ENCODE data around the gene LOXHD1. TPM values are rescaled to one million over a fixed set of nuclear protein-coding genes. Genes with fewer than 3 reads are reported as not detected.

Gene LOXHD1, protein sequence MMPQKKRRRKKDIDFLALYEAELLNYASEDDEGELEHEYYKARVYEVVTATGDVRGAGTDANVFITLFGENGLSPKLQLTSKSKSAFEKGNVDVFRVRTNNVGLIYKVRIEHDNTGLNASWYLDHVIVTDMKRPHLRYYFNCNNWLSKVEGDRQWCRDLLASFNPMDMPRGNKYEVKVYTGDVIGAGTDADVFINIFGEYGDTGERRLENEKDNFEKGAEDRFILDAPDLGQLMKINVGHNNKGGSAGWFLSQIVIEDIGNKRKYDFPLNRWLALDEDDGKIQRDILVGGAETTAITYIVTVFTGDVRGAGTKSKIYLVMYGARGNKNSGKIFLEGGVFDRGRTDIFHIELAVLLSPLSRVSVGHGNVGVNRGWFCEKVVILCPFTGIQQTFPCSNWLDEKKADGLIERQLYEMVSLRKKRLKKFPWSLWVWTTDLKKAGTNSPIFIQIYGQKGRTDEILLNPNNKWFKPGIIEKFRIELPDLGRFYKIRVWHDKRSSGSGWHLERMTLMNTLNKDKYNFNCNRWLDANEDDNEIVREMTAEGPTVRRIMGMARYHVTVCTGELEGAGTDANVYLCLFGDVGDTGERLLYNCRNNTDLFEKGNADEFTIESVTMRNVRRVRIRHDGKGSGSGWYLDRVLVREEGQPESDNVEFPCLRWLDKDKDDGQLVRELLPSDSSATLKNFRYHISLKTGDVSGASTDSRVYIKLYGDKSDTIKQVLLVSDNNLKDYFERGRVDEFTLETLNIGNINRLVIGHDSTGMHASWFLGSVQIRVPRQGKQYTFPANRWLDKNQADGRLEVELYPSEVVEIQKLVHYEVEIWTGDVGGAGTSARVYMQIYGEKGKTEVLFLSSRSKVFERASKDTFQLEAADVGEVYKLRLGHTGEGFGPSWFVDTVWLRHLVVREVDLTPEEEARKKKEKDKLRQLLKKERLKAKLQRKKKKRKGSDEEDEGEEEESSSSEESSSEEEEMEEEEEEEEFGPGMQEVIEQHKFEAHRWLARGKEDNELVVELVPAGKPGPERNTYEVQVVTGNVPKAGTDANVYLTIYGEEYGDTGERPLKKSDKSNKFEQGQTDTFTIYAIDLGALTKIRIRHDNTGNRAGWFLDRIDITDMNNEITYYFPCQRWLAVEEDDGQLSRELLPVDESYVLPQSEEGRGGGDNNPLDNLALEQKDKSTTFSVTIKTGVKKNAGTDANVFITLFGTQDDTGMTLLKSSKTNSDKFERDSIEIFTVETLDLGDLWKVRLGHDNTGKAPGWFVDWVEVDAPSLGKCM (N-terminal part only)
- total RNA-seq = 1 to 10 TPM in 1 of 4 donors, under 1 TPM in 3; 0.33 to 3.2 (median 0.65) TPM

DNA sequence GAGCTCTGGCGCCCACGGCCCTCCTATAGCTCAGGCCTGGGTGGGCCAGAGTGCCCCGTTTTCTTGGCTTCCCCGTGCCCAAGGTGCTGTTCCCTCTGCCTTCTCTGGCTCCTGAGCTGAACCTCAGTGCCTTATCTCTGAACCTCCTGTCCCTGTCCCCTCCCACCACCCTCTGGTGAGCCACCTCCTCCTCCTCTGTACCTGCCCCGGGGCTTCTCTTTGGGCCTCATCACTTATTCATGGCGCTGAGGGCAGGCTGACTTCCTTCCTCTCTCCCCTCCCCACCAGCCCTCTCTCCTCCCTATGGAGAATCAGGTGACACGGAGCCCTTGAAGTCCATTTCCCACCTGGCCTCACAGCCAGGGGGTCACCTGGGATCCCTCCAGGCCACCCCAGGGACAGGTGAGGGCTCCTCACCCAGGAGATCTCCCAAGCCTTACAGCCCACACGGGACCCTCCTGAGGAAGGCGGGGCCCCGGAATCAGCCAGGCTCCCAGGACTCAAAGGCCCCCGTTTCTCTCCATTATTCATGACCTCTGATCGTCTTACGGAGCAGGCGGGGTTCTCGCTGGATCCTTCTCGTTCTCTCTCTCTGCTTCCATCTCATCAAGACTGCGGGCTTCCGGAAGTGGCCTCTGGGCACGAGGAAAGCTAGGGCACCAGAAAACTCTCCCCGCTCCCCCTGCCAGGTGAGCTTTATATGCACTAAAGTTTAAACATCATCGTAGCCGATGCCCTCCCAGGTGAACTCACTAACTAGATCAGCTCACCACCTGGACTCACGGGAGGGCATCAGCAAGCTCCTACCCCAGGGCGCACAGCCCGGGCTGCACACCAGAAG, at the start of gene LOXHD1:
TSS of gene LOXHD1 (minus strand) at position 106 of the 841 bp plus-strand sequence. CDS start 187 bp downstream, outside the sequence.
- TF ChIP-seq, protein P1, sequence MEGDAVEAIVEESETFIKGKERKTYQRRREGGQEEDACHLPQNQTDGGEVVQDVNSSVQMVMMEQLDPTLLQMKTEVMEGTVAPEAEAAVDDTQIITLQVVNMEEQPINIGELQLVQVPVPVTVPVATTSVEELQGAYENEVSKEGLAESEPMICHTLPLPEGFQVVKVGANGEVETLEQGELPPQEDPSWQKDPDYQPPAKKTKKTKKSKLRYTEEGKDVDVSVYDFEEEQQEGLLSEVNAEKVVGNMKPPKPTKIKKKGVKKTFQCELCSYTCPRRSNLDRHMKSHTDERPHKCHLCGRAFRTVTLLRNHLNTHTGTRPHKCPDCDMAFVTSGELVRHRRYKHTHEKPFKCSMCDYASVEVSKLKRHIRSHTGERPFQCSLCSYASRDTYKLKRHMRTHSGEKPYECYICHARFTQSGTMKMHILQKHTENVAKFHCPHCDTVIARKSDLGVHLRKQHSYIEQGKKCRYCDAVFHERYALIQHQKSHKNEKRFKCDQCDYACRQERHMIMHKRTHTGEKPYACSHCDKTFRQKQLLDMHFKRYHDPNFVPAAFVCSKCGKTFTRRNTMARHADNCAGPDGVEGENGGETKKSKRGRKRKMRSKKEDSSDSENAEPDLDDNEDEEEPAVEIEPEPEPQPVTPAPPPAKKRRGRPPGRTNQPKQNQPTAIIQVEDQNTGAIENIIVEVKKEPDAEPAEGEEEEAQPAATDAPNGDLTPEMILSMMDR (IDR thresholded peaks at IDR 0.05; ENCODE audit: low read depth) = no peak

DNA sequence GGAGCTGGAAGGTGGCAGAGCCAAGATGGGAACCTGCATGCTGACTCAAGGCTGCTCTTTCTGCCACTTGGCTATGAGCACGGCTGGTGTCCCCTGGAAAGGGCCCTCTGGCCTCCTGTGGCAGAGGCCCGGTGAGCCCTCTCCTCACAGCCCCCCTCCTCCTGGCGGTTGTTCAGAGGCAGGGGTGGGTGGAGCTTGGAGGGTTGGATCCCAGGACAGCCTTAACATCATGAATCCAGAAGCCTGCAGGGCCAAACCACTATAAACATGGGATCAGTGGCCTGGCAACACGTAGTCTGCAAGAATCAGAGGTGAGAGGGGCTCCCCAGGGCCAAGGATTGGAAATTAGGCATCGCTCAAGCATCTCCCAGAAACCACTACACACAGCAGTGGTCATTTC, 48.5 kb upstream of the LOXHD1 start:
- TF ChIP-seq, protein P1 (IDR thresholded peaks at IDR 0.05; ENCODE audit: low read depth) = no peak

DNA sequence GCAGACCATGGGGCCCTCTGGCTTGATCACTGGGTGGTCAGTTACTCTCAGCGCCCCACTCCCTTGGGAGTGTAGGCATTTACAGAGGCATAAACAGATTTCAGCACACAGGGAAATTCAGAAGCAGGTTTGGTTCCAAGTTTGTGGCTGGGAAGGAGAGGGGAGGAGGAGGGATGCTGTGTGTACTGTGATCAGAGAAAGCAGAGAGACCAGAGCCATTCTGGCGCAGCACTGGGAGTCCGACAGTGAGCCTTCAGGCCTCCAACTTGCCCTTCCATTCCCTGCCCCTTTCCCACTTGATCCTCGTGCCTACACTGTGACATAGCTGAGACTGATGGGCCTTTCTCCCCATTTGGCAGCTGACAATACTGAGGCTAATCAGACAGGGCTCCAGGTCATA, 47.8 kb upstream of the LOXHD1 start:
- TF ChIP-seq, protein P1 (IDR thresholded peaks at IDR 0.05; ENCODE audit: low read depth) = no peak

DNA sequence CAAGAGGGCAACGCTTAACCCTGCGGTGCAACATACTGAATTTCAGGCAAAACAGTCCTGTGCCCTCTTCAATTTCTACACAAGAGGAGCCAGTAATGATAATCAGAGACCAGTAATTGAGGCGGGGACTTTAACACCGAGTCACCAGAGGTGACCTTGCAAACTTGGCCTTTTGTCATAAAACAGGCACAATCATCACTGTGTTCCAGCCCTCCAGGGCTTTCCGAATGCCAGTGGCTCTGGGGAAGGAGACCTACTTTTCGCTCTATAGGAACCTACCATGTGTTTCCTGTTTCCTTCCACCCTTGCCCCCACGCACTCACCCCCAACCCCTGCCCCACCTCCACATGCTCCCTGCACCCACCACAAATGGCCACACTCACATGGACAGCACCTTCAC, 47.2 kb upstream of the LOXHD1 start:
- TF ChIP-seq, protein P1 (IDR thresholded peaks at IDR 0.05; ENCODE audit: low read depth) = no peak

DNA sequence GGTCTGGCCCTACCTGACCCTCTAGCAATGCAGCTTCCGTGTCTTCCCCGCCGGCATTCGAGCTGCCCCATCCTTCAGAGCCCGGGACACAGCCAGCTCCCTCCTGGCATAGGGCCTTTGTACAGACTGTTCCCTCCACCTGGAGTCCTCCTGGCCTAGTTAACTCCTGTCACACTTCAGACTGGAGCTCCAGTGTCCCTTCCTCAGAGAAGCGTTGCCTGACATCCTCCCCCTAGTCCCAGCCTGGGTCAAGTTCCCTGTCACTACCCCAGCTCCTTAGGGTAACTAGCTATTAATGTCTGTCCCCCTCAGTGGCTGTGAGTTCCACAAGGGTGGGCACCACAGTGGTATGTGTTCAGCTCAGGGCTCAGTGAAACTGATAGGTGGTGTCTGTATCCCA, 45.5 kb upstream of the LOXHD1 start:
- TF ChIP-seq, protein P1 (IDR thresholded peaks at IDR 0.05; ENCODE audit: low read depth) = no peak

DNA sequence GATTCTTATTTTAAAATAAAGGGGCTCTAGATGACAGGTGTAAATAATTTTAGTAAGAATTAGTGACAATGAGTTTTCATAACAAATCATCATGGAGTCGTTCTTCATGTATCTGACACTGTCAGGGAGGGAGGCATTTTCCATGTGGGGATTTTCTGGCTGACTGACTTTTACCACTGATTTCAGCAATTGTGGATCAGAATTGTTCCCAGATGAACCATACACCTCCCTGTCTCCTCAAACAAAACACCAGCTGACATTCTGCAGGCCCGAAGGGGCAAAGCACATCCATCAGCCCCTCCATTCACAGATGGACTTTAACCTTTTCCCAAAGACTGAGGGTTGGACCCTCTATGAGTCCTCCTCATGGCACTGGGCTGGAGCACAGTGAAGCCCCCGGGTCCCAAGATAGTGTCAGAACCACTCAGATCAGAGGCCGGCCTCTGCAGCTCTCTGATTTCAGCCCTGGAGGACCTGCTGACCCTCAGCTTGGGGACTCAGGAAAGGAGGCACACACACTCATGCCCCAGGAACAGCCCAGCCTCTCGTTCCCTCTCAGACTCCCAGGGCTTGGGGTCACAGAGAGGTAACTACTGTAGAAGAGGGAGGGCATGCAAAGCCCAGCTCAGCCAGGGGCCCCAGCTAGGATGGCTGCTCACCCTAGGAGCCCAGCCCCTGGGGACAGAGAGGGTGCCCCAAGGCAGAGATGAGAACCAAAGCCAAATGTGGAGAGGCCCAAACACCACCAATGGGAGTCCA, 43.2 kb upstream of the LOXHD1 start:
- TF ChIP-seq, protein P1 (IDR thresholded peaks at IDR 0.05; ENCODE audit: low read depth) = no peak
